Hematopoietic multipotent progenitor cell treated with erythropoietin and hydrocortisone succinate and interleukin-3 and kit ligand, for 8 days (in vitro differentiated cells): ENCODE data around the gene RASA3.

Source experiments
- DNase-seq: peaks from one replicate; pipeline ENCODE4 v3.0.0-alpha.2; 2015

Gene RASA3

DNA sequence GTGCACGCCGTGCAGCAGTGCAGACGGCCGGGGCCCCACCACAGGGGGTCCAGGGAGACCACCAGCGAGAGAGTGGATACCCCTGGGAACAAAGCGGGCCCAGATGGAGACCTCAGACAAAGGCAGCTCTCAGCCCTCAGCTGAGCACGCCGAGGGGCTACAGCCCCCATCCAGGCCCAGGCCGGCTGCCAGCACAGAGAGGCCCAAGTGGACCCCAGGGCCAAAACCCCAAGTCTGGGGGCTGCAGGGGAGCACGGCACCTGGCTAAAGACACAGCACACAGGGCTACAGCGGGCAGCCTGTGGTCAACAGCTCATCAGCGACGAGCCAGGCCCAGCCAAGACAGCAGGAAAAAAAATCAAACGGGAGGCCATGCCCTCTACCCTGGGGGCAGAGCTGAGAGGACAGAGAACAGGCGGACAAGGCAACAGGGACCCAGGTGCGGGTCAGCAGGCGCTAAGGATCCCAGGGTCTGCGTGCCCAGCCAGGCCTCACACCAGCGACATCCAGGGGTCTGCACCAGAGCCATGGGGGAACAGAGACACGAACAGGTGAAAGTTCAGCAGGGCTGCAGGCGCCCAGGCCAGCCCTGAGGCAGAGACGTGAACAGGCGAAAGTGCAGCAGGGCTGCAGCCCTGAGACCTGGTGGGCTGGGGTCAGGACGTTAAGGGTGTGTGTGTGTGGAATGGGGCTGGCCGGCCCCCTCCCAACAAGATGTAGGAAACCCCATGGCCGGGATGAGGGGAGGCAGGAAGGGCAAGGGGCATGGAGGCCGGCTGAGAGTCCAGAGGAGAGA, 34.3 kb downstream of the RASA3 start:
- no peak for DNase-seq

DNA sequence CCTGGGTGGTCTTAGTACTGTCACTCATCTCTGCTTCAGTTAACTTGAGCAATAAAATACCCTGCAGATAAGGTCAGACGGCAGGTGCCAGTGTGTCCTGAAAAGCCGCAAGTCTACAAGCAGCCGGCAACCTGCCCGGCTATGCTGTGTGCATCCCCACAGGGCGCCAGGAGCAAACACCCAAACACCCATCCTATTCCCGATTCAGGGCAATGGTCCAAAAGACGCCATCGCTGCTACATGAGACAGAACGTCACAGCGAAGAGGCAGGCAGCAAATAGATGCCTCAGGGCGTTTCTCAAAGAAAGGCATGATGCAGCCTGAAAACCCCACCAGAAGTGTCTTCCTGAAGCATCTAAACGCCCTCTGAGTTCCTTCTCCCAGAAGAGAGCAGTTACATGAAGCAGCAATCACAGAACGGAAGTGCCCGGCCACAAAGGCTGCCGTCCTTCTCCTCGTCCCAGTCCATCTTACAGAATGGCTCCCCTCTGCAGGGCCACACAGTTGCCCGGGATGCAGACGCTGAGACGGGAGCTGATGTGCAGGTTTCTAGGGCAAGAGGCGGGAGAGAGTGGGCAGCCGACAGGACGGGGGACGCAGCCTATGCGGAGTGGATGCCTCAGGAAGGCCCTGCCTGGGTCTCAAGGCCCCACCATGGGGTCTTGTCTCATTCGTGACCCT, 35.1 kb downstream of the RASA3 start:
- no peak for DNase-seq

DNA sequence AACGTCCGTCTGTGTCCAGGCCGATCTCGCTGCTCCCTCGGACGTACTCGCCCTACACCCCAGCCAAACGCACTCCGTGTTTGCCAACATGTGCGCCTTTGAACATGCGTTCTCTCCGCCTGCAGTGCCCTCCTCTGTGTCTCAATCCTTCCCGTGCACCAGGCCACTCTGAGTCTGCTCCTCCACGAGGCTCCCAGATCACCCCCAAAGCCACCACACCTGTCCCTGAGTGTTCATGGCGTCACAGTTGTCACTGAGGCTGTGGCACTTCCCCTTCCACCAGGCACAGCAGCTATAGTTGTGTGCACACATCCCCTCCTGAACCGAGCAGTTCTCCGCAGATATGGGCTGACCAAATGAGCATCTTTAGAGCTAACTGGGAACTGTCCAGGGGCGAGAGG, 35.6 kb downstream of the RASA3 start:
- no peak for DNase-seq

DNA sequence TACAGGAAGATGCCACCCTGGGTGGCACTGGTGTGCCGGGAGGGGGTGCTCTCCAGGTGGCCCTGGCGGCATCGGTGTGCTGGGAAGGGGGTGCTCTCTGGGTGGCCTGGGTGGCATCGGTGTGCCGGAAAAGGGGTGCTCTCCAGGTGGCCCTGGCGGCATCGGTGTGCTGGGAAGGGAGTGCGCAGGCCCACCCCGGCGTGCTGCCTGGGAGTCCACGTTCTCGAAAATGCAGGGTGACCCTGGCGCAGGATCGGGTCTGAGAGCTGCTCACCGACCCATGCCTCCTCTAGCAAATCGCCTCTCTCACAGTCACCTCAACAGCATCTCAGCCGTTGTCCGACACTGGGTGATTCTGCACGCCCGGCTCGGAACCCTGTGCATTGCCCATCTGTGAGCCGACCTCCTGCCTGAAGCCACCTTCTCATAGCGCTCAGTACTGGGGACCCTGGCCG, 36.4 kb downstream of the RASA3 start:
- no peak for DNase-seq

DNA sequence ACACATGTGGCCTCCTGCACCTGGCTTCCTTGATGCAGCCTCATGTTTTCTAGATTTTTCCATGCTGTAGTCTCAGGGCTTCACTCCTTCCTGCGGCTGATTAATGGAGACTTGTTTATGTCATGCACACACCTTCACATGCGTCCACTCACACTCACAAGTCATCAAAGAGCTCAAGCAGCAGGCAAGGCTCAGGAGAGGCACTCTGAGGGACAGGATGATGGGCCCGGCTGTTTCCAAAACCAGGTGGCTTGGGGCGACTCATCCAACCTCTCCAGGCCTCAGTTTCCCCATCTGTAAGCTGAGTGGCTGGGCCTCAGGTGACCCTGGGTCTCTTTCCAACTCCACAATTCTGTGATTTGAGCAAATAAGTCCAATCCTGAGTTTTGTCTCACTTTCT, 36.9 kb downstream of the RASA3 start:
- DNase-seq: no peak

DNA sequence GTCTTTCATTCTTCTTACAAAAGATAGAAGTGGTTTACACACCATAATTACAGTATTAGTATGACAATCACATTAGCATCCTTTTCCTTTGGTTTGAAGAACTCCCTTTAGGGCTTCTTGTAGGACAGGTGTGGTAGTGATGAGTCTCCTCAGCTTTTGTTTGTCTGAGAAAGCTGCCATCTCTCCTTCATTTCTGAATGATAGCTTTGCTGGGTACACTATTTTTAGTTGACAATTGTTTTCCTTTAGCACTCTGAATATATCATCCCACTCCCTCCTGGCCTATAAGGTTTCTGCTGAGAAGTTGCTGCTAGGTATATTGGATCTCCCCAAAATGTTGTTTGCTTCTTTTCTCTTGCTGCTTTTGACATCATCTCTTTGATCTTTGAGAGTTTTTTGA, 39.3 kb downstream of the RASA3 start:
- no peak for DNase-seq

DNA sequence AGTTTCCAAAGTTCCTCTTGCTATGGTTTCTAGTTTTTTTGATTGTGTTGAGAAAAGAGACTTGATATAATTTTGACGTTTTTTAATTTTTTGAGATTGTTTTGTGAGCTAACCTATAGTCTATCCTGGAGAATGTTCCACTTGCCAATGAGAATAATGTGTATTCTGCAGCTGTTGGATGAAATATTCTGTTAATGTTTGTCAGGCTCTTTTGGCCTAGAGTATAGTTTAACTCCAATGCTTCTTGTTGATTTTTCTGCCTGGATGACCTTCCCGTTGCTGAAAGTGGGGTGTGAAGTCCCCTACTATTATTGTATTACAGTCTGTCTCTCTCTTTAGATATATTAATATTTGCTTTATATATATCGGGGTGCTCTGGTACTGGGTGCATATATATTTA, 40.0 kb downstream of the RASA3 start:
- DNase-seq: no peak

DNA sequence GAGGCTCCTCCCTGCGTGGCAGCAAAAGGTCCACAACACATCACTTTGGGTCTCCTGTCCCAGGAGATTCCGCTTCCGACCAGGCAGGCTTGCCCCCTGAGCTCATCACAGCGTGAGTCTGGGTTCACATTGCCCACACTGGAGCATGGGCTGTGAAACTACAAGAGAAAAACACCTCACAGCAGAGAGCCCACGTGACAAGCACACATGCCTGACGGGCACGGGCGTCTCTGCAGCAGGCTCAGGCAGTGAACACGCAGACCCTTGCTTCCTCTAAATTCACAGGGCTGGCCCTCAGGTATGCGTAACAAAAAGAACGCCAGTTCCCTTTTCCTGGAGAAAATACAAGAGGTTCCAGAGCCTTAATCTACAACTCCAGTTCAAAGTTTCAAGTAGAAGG, 41.9 kb downstream of the RASA3 start:
- DNase-seq: no peak

DNA sequence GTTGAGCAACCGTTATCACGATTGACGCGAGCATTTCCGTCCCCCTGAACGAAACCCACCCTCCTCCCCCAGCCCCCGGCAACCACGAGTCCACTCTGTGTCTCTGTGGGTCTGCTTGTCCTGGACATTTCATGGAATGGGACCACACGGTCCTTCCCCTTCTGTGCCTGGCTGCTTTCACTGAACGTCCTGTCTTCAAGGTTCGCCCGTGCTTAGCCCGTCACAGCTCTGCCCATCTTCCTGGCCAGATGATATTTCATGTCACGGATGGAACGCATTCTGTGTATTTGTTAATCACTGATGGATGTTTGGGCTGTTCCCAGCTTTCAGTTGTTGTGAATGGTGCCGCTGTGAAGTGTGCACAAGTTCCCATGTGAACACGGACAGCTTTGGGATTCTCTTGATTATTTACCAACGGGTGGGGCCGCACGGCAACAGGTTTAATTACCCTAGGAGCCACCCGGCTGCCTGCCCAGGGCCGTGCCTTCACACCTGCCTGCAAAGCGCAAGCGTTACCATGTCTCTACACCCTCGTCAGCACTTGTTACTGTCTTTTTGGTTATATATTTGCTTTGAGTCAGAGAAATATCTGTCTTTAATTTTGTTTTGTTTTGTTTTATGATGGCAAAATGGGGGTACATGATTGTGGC, 42.5 kb downstream of the RASA3 start:
- no peak for DNase-seq

DNA sequence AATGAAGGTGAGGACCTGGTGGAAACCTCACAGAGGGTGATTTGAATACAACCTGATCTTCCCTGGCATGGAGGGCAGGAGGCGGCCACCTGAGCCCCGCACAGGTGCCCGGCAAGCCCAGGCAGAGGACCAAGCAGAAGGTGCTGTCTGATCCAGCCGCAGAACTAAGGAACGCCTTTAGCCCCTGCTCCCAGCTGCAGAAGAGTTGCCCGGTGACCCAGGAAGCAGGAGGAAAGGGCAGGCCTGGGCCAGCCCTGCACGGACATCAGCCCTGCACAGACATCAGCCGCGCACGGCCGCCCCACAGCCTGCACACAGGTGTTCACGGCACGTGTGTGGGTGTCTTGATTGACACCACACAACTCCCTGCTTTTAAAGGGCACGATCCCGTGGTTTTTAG, 43.1 kb downstream of the RASA3 start:
- DNase-seq: no peak

DNA sequence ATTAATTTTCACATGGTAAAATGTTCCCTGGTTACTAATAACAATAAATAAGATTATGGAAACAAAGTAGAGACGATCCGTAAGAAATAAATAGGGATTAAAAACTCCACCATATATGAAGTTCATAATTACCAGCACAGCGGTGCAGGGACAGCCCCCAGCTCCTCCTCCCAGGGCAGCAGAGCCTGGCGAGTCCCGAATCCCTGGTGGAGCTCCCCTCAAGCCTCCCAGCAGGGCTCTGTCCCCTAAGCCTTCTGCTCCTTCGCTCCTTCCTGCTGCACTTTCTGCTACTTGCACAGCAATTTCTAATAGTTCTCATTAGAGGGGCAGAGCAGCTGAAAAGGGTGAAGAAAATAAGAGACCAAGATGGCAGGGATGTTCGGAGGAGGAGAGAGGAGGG, 43.6 kb downstream of the RASA3 start:
- no peak for DNase-seq

DNA sequence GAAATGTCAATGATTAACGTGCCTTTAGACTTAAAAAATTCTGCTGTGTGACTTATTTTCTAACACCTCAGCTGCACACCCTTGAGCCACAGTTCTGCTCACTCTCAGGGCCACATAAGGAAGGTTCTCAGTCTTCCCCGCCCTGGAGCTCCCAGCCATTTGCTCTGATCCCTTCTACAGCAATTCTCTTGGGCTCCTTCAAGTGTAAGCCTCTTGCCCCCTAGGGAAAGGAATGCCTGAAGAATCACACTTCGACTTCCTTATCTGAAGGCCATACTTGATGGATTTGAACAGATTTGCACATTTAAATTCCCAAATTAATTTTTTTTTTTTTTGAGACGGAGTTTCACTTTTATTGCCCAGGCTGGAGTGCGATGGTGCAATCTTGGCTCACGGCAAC, 44.2 kb downstream of the RASA3 start:
- no peak for DNase-seq

DNA sequence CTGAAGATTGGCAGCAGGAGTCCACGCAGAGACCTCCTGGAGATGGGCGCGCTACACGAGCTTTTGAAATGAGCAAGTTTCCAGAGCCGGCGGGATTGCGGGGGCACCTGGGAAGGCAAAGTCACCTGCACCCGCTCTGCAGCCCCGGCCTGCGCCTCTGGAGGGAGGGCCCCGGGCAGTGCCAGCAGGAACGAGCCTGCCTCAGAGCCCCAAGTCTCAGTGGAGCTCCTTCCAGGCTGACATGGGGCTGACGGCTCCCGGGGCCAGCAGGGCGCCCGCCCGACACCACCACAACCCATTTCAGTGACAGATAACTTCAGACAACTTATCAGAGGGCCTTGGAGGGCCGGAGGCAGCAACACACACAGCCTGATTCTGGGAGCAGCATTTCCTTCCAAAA, 45.0 kb downstream of the RASA3 start:
- DNase-seq: no peak

DNA sequence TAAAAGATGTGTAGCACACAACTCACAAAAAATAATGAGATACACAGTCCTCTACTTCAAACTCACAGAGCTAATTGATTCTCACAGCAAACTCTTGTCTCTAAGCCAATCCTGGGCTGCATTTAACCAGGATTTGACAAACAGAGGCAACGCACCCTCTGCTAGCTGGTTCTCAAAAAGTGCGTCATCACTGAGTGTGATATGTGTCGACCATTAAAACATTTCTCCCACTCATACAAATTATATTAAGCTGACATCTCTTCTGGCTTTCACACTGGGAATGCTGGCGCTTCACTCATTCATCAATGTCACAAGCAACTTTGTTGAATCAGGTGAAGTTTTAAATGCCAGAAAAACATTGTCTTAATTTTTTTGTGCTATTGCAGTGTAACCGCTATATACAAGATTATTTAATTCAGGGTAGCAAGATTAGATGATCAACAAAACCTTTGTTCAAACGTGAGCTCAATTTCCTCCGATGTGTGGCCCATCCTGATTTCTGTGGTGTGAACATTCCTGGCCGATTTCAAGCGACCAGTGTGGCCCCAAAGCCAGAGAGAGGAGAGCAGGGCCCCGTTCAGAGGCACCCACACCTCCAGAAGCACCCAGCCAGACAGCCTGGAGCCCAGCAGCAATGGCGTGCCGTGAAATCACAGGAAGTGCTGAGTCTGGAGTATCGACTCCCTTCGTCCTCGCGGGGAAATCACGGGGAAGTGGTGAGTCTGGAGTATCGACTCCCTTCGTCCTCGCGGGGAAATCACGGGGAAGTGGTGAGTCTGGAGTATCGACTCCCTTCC, 49.4 kb downstream of the RASA3 start:
- DNase-seq: no peak

DNA sequence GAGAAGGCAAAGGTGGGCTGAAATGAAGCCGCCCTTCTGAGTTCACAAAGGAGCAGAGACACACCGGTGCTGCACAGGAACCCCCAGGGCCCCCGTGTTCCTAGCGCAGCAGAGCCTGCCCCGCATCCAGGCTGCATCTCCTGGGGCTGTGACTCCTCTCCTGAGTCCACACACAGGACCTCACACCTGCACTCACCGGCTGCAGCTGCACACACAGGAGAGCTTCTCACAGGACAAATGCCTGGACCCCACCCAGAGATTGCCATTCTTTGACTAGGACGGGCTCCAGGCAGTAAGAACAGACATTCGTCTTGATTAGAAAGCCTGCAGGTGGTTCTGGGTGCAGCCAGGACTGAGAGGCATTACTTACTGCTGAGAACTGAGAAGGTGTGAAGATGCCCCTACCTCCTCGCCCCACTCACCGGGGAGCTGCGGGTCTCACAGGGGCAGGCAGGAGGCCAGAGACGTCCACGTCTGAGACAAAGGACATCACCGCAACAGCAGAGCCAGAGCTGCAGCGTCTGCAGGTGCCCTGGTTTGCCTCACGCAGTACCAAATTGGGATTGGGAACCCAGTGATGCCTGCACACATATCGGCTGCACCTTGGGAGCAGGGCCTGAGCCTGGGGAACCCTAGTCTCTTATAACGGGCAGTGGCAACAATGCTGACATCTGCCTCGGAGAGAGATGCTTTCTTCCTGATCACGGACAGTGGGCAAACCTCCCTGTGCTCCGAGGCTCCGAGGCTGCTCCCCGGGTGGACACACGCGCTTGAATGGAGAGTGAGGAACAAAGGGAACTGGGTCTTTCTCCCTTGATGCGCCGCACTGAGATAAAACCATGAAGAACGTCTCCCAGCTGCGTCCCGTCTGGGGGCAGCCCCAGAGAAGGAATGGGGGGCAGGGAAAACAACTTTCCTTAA, 50.4 kb downstream of the RASA3 start:
- no peak for DNase-seq

DNA sequence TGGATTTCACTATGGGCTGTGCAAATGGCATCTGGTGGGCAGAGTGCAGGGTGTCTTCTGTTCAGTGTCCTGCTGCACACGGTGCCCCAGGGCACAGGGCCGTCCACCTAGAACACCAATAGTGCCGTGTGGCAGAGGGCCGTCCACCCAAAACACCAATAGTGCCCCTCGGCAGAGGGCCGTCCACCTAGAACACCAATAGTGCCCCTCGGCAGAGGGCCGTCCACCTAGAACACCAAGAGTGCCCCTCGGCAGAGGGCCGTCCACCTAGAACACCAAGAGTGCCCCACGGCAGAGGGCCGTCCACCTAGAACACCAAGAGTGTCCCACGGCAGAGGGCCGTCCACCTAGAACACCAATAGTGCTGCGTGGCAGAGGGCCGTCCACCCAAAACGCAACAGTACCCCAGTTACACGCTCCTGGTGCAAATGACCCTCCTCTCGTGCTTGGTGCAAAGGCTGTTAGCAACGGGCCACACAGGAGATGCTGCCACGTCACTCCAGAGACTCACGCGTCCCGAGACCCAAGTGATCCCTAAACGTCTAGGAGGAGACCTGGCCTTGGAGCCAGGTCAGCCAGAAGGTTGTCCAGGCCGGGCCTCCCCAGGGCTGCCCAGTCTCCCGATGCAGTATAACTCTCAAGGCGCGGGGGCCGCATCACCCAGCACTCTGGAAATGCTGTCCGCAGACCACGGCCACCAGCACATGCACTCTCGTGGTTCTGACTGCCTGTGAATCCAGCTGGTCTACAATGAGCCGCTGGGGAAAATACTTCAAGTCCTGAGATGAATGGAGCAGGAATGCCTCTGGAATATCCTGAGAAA, 51.5 kb downstream of the RASA3 start:
- DNase-seq: no peak

DNA sequence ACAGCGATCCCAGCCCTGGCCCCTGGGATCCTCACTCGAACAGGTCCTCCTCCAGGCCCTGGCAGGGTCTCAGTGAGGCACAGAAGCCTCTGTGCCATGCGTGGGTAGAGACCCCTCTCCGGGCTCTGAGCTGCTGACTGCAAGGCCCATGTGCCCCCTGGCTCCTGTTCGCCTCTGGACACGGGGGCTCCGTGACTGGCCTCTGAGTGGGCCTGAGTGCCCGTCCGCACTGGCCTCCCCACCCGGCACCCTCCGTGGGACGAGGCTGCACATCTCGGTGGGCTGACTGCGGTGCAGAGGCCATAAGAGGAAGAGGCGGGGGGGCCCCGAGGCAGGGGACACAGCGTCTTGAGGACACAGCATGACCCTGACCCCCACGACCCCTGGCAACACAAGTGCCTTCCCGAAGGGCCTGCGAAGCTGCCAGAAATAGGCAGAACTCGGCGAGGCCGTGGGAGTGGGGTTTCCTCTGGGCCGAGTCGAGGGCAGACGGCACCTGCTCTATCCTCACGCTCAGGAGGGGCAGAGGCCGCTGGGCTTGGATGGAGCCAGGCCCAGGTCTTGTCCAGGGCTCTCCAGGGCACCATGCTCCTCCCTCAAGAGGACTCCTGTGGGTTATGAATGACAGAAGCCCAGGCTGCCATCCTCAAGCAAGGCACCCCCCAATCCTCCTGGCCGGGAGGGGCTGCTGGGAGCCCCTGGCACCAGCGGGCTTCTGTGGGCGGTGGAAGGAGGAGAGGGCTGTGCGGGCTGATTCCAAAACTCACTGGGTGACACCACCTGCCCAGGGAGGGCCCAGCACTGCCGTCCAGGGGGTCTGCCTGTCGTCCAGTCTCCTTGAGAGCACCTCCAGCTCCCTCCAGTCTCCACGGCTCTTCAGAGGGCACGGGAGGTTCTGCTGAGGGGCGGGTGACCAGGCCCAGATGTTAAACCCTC, 52.6 kb downstream of the RASA3 start:
- no peak for DNase-seq

DNA sequence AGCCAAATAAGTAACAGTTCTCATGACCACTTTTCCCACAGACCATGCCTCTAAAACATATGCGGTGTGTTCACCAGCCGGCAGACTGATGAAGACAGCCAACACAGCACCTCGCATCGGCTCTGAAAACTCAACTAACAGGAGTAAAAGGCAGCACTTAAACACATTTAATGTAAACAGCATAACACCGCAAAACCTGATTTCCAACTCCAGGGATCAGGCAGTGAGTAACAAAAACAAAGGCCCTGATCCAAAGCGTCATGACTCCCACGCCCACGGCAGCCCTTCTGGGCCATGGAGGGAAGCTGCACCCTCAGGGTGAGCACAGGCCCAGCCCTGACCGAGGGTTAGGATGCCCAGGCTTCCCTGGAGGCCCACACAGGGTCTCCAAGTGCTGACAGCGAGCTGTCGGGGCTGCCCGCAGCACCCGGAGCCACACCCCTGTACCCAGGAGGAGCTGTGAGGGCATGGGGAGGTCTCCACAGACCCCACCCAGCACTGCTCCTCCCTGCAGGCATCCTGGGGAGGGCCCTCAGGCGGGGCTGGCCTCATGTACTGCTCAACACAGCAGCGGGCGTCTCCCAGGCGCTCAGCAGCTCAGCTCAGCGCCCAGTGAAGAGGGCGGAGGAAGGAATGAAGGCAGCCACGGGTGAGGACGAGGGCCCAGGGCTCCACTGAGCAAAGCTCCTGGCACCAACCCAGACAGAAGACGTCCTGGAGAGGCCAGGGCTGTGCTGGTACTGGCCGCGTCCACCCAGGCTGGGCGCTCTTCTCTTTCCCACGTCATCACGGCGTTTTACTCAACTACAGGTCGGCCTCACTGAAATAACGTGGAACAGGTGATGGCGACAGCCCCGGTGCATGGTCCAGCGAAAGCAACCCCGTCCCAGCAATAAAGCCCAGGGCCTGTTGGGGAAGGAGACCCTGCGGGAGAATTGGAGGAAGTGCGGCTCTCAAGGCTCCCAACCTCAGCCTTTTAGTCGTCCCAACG, 53.7 kb downstream of the RASA3 start:
- DNase-seq: peak; percentile 77

DNA sequence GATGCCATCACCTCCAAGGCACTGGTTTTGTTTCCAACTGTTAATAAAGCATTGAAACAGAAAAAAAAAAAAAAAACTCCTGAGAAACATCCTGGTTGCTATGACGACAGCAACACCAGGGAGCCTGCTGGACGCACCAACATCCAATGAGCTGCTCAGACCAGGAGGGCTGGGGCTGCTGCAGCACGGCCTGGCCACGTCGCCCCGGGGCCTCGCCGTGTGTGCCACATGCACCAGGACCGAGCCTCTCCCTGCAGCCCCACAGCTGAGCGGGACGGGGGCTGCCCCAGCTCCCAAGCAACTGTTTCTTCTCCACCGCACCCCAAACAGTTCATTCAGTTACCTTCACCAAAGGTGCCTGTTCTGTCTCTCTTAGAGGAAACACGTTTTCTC, 54.5 kb downstream of the RASA3 start:
- no peak for DNase-seq
